Natural killer cell (primary cell): ENCODE results near the gene KCNQ1OT1. TPM values are rescaled to one million over a fixed set of nuclear protein-coding genes. Genes with fewer than 3 reads are reported as not detected.

Source experiments
- ATAC-seq, 3 donors: fragments of 150-1000 bp in 2 of 3; fragments of 200-7000 bp in 1 of 3; cut with Tn5 transposase; 1 replicate in 1 of 3; 2 replicates in 2 of 3; pipeline ENCODE4 v1.10.0; 2021; ENCODE audit warnings: mild to moderate bottlenecking in 2 of 3, moderate library complexity in 2 of 3
- DNase-seq, 2 donors: peaks; one replicate each; pipeline versions ENCODE4 v3.0.0 to v3.0.0-alpha.2; 2013 to 2021; ENCODE audit warnings: mixed read lengths in 1 of 2
- H3K27ac ChIP-seq: one replicate; pipeline ENCODE4 v1.5.1; 2013; ENCODE audit warnings: mild to moderate bottlenecking, low read length
- H3K27me3 ChIP-seq: one replicate; pipeline ENCODE4 v1.6.1; 2013; ENCODE audit warnings: low read length; ENCODE audit not compliant: control insufficient read depth, insufficient read depth
- H3K36me3 ChIP-seq: one replicate; pipeline ENCODE4 v1.6.1; 2013; ENCODE audit warnings: low read length; ENCODE audit not compliant: control insufficient read depth, insufficient read depth
- H3K4me1 ChIP-seq: one replicate; pipeline ENCODE4 v1.6.1; 2013; ENCODE audit warnings: low read length; ENCODE audit not compliant: control insufficient read depth, insufficient read depth
- H3K4me3 ChIP-seq: one replicate; pipeline ENCODE4 v1.5.1; 2013; ENCODE audit warnings: low read length
- H3K9me3 ChIP-seq: one replicate; pipeline ENCODE4 v1.6.1; 2013; ENCODE audit warnings: low read length; ENCODE audit not compliant: control insufficient read depth, insufficient read depth
- H3K27ac Mint-ChIP-seq, 2 donors: one replicate each; pipeline ENCODE4 v1.8.0; 2022; ENCODE audit warnings: mild to moderate bottlenecking in 2 of 2, mixed read lengths in 2 of 2, moderate library complexity in 1 of 2
- H3K27me3 Mint-ChIP-seq, 2 donors: one replicate each; pipeline ENCODE4 v1.8.0; 2022; ENCODE audit warnings: low read depth in 2 of 2, mixed read lengths in 2 of 2
- H3K36me3 Mint-ChIP-seq: one replicate; pipeline ENCODE4 v1.8.0; 2022; ENCODE audit warnings: mixed read lengths
- H3K4me1 Mint-ChIP-seq, 2 donors: one replicate each; pipeline ENCODE4 v1.8.0; 2022; ENCODE audit warnings: mixed read lengths in 2 of 2
- H3K4me3 Mint-ChIP-seq: one replicate; pipeline ENCODE4 v1.8.0; 2022; ENCODE audit warnings: mild to moderate bottlenecking, moderate library complexity, mixed read lengths
- H3K9me3 Mint-ChIP-seq, 2 donors: one replicate each; pipeline ENCODE4 v1.8.0; 2022; ENCODE audit warnings: mixed read lengths in 2 of 2
- WGBS: methylation state at CpG from one replicate; pipeline ENCODE4 v1.1.7; 2013; ENCODE audit warnings: missing lambda C conversion rate; ENCODE audit not compliant: insufficient coverage; 5-methylcytosine and 5-hydroxymethylcytosine counted together
- intact Hi-C: fragments of 100-400 bp; cut with micrococcal nuclease; formaldehyde crosslinking; loops from one replicate; pipeline ENCODE4 v1.14.2; 2022
- total RNA-seq, 4 donors: library from RNA; stranded (reverse); fragments of 120-200 nt in 1 of 4; gene quantifications; one replicate each; pipeline versions ENCODE4 v1.2.3 to v1.2.4, GENCODE V29; 2013 to 2022
- TF ChIP-seq, protein P1 (sequence below): fragments of 200-600 bp; IDR thresholded peaks from one replicate; pipeline ENCODE4 v1.8.0; 2022; ENCODE audit warnings: antibody characterized with exemption

The KCNQ1OT1 gene
- total RNA-seq, 3 donors from 2014 or later (not counting 1 experiment from before 2014, with no cell fraction given) = 0.72 to 0.78 (median 0.75) TPM

DNA sequence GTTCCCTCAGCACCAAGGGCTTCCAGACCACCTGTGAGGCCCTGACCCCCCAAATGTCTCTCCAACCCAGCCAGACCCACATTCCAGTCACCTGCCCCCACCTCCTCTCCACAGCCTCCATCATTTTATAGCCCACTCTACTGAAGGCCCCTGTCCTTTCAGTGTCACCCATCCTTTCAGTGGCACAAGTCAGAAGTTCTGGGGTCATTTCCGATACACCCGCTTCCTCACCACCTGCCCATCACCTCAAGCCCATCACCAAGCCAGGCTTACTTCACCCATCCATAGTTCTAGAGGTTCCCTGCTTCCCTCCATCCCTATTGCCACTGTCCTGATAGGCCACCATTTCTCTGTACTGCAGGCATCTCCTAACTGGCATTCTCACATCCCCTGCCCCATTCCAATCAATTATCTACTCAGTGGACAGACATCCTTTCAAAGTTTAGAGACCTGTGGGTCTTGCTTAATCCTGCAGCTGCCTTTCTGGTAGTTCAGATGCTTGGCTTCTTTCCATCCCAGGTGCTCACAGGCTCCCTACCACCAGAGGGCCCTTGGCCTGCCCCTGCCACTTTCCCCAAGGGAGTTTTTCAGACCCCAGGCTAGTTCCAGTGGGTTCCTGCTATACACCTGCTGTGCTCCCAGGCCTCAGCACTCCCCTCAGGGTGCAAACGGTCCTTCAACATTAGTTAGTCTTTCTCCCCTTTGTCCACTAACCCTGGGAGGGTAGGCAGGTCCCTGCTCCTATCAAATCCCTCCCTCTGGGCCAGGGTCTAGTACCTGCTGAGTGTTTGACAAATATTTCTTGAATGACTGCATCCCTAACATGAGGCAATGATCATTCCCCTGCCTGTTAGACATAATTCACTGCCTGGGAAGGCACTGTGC, 7.6 kb downstream of the KCNQ1OT1 start:
- H3K27me3 Mint-ChIP-seq = peaks cover 0 to 7% of the 10 kb centered on the region in 2 donors
- Histone ChIP-seq H3K27ac (no peak overlapping the region), H3K36me3 (no peaks in the 10 kb centered on the region), H3K4me3 (no peak overlapping the region), H3K27me3 (no peaks in the 10 kb centered on the region), H3K9me3 (no peaks in the 10 kb centered on the region), H3K4me1 (peaks cover 7% of the 10 kb centered on the region)
- no peaks in the 10 kb centered on the region for H3K9me3 Mint-ChIP-seq
- H3K27ac Mint-ChIP-seq = no peak overlapping the region
- H3K36me3 Mint-ChIP-seq = no peaks in the 10 kb centered on the region
- no peak overlapping the region for H3K4me3 Mint-ChIP-seq
- intact Hi-C loops = no loop called here
- no peak for ATAC-seq
- WGBS = 84% methylated on average over 3 of the region's 3 CpGs
- DNase-seq = no peak
- TF ChIP-seq, protein P1, sequence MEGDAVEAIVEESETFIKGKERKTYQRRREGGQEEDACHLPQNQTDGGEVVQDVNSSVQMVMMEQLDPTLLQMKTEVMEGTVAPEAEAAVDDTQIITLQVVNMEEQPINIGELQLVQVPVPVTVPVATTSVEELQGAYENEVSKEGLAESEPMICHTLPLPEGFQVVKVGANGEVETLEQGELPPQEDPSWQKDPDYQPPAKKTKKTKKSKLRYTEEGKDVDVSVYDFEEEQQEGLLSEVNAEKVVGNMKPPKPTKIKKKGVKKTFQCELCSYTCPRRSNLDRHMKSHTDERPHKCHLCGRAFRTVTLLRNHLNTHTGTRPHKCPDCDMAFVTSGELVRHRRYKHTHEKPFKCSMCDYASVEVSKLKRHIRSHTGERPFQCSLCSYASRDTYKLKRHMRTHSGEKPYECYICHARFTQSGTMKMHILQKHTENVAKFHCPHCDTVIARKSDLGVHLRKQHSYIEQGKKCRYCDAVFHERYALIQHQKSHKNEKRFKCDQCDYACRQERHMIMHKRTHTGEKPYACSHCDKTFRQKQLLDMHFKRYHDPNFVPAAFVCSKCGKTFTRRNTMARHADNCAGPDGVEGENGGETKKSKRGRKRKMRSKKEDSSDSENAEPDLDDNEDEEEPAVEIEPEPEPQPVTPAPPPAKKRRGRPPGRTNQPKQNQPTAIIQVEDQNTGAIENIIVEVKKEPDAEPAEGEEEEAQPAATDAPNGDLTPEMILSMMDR = no peak
- no peaks in the 10 kb centered on the region for H3K4me1 Mint-ChIP-seq

DNA sequence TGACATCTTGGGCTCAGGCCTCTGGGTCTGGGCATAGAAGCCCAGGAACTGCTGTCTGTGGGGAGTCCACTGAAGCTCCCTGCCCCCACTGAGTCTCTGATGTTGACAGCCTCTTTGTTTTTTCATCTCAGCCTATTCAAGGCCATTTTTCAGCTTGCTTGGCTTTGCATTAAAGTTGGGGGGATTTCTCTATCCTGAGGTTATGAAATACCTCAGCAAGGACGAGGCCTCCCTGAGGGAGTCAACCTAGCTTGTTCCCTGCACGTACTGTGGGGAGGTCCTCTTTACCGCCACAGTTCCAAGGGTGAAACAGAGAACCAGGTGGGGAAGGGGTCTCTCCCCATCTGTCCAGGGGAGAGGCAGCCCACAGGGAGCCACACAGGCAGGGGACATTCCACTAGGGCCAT, 8.4 kb downstream of the KCNQ1OT1 start:
- H3K36me3 ChIP-seq = no peaks in the 10 kb centered on the region
- TF ChIP-seq, protein P1 = no peak
- WGBS = 80% methylated on average over 3 of the region's 3 CpGs
- intact Hi-C loops = no loop called here
- Mint-ChIP-seq H3K9me3 (no peaks in the 10 kb centered on the region), H3K4me3 (no peak overlapping the region), H3K27ac (no peak overlapping the region), H3K36me3 (no peaks in the 10 kb centered on the region), H3K27me3 (no peaks in the 10 kb centered on the region), H3K4me1 (no peaks in the 10 kb centered on the region)
- H3K27me3 ChIP-seq = no peaks in the 10 kb centered on the region
- H3K4me3 ChIP-seq = no peak overlapping the region
- peaks cover 7% of the 10 kb centered on the region for H3K4me1 ChIP-seq
- DNase-seq = no peak
- H3K27ac ChIP-seq = no peak overlapping the region
- no peaks in the 10 kb centered on the region for H3K9me3 ChIP-seq
- ATAC-seq = no peak

DNA sequence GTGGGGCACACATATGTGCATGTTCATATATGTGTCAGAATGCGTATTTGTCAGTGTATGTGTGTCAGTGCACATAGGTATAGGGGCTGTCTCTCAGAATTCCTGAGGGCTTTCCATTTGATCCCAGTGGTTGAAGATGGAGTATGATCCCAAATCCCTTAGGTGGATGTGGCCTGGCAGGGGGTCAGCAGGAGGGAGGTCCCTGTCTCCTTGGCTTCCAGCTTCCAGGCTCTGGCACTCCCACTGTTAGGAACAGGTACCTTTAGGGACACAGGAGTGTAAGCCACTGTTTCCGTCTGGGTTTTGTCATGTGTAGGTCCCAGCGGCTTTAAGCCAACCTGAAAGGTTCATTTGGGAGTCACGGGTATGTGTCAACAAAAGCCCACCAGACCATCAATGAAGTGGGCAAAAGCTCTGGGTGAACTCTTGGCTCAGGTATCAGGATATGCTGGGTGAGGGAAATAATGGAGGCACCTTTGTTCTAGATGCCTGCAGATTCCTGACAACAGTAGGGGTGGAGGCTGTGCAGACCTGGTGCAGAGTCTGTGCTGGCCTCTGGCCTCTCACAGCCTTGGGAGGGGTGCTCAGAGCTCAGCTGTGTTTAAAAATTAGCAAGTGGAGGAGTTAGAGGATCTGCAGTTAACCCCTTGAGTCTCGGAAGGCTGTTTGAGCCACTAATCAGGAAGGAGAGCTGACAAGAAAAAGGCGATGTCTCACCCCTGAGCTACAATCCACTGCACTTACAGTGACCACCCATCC, 9.0 kb downstream of the KCNQ1OT1 start:
- H3K27ac ChIP-seq = no peak overlapping the region
- peaks cover 7% of the 10 kb centered on the region for H3K4me1 ChIP-seq
- no peaks in the 10 kb centered on the region for H3K36me3 ChIP-seq
- Mint-ChIP-seq H3K4me3 (no peak overlapping the region), H3K27ac (no peak overlapping the region), H3K9me3 (no peaks in the 10 kb centered on the region), H3K36me3 (no peaks in the 10 kb centered on the region), H3K4me1 (no peaks in the 10 kb centered on the region), H3K27me3 (no peaks in the 10 kb centered on the region)
- intact Hi-C loops = no loop called here
- ATAC-seq = no peak
- TF ChIP-seq, protein P1 = no peak
- no peaks in the 10 kb centered on the region for H3K27me3 ChIP-seq
- no peak for DNase-seq
- no peak overlapping the region for H3K4me3 ChIP-seq
- no peaks in the 10 kb centered on the region for H3K9me3 ChIP-seq
- 93% methylated on average over 6 of the region's 6 CpGs for WGBS
